A549 (cell line): ENCODE measurements around the gene CHST13.

ENCODE experiments used
- MYC ChIP-seq: IDR thresholded peaks from 2 replicates; pipeline ENCODE4 v1.6.1; 2012; ENCODE audit warnings: mild to moderate bottlenecking, inconsistent platforms, low read length, improper control_type of control experiment, borderline replicate concordance
- NPAS2 ChIP-seq: fragments of 250-450 bp; sonication (Bioruptor Pico); IDR thresholded peaks from 2 replicates; pipeline ENCODE4 v1.8.0; 2022; ENCODE audit warnings: mild to moderate bottlenecking, moderate library complexity, borderline replicate concordance
- POLR2A ChIP-seq: IDR thresholded peaks from 2 replicates; pipeline ENCODE4 v1.6.1; 2012; ENCODE audit warnings: mild to moderate bottlenecking, low read length
- ZFP36 ChIP-seq: fragments of 450-650 bp; IDR thresholded peaks from 2 replicates; pipeline ENCODE4 v1.6.1; 2014; ENCODE audit warnings: borderline replicate concordance; ENCODE audit not compliant: partially characterized antibody
- TF ChIP-seq, protein P1 (sequence below): fragments of >200 bp; sonication (Bioruptor Twin); formaldehyde crosslinking; IDR thresholded peaks from 3 replicates; pipeline ENCODE4 v1.5.1; 2016

DNA sequence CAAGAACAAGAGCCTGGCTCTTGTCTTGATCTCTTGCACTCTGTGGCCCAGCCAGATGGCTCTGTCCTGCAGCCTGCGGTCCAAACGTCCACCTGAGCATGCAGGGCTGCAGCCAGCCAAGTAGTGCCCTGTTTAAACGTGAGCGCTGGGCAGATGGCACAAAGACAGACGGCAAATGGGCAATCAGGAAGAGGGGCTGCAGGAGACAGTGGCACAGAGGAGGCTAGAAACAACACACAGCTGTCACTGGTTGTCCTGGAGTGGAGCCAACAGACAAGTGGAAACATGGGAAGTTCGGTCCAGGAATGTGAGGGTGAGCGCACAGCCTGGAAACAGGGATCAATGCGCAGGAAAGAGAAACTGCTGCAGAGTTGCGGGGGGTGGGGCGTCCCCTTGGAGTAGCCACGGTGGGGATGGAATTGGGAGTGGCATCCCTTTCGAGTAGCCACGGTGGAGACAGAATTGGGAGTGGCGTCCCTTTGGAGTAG is 37.6 kb upstream of the CHST13 start:
- TF ChIP-seq POLR2A (no peak), MYC (no peak), ZFP36 (no peak), NPAS2 (CRISPR knock-in tag) (no peak)
- TF ChIP-seq, protein P1, sequence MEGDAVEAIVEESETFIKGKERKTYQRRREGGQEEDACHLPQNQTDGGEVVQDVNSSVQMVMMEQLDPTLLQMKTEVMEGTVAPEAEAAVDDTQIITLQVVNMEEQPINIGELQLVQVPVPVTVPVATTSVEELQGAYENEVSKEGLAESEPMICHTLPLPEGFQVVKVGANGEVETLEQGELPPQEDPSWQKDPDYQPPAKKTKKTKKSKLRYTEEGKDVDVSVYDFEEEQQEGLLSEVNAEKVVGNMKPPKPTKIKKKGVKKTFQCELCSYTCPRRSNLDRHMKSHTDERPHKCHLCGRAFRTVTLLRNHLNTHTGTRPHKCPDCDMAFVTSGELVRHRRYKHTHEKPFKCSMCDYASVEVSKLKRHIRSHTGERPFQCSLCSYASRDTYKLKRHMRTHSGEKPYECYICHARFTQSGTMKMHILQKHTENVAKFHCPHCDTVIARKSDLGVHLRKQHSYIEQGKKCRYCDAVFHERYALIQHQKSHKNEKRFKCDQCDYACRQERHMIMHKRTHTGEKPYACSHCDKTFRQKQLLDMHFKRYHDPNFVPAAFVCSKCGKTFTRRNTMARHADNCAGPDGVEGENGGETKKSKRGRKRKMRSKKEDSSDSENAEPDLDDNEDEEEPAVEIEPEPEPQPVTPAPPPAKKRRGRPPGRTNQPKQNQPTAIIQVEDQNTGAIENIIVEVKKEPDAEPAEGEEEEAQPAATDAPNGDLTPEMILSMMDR, result no peak
